NCI-H1092 treated with DMSO at 0.1 percent for 48 hours (cell line): ENCODE data around the gene AMELX.
A peak's percentile ranks its signal among the peaks of the same experiment; 100 is the strongest.

Experiments
- DNase-seq: peaks from one replicate; lab custom pipeline; 2025; lab: John Stamatoyannopoulos, UW

Gene AMELX

DNA sequence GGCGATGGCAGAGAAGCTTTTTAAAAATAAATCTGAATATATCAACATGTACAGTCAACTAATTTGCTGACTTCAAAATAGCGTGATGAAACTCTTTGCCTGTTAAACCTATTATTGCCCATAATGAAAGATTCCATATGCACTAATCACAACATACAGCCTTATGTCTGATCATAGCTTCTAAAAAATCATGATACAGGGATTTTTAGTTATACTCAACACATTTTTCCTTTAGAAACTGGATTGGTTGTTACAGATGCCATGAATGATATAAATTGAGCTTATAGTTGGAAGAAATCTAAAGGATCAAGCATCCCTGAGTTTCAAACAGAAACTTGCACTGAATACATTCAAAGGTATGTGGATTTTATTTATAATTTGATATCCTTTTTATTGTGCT lies at the start of gene AMELX:
Gene AMELX (plus strand): TSS at position 301 of the 400 bp plus-strand sequence. CDS start 1,376 bp downstream, outside the sequence.
- no peak for DNase-seq

- DNase-seq: no peak
Measured at GRCh38 chrX:11244636-11245035, 48.6 kb upstream of the AMELX start.

- DNase-seq: no peak
Measured at GRCh38 chrX:11254417-11255109, 38.6 kb upstream of the AMELX start.

DNA sequence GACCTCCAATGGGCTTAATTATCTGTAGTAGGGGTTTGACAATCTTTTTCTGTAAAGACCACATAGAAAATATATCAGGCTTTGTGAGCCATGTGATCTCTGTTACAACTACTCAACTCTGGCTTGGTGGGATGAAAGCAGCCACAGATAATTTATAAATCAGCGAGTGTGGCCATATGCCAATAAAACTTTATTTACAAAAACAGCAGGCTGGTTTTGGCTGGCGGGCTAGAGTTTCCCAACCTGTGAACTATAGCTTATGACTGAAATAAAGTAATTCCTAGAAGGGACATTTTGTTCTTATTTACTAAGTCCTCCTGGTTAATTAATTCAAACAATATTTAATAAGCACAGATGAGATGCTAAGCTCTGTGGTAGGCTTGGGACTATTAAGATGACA lies 35.9 kb upstream of the AMELX start:
- no peak for DNase-seq

DNA sequence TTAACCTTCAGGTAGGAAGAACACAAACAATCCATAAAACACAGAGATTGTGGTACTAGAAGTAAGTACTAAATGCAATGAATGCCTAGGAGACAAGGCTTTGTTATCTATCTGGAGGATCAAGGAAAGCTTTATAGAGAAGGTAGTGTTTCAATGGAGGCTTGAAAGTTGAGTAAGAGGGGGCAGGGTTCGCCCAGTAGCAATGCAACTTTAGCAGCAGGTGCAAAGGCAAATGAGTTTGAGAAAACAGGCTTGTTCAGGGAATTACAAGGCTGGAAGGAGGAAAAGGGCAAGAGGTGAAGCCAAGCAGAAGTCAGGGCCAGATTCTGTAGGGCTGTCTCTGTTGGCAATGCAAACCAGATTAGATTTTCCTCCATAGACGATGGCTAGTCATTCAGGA lies 35.5 kb upstream of the AMELX start:
- DNase-seq: no peak

- no peak for DNase-seq
Measured at GRCh38 chrX:11259437-11259836, 33.8 kb upstream of the AMELX start.

DNA sequence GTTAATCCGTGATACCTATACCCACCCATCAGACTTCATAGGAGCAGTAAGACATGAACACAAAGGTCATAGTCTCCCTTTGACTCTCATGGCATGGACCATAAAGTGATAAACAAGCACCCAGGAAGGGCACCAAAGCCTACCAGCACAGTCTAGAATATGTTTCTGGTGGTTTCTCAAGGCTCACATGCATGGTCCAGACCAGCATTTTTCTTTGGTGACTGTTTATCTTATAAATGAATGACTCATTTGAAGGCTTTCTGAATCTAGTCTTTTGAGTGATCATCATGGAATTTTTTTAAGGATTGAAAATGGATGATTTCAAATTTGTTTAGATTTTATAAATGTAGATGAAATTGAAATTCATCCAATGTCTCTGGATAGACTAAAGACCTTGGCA lies 32.0 kb upstream of the AMELX start:
- DNase-seq: no peak

GRCh38 chrX:11264925-11265324 lies 28.3 kb upstream of the AMELX start:
- DNase-seq: no peak

DNA sequence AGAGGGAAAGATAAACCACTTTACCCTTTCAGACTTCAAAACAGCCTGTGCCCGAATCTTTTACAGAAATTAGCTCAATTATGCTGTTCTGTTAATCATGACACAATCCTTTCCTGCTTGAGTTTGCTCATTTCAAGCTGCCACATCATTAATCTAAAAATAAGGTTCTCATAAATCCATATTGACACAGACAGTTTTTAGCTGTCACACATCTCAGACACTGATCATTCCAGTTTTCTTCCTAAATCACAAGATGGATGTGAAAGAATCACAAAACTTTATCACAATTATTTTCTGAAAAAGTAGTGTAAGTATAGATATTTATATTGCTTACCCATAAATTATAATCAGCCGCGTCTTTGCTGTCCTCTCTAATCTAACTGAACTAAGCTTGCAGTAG lies 27.9 kb upstream of the AMELX start:
- DNase-seq: no peak

DNA sequence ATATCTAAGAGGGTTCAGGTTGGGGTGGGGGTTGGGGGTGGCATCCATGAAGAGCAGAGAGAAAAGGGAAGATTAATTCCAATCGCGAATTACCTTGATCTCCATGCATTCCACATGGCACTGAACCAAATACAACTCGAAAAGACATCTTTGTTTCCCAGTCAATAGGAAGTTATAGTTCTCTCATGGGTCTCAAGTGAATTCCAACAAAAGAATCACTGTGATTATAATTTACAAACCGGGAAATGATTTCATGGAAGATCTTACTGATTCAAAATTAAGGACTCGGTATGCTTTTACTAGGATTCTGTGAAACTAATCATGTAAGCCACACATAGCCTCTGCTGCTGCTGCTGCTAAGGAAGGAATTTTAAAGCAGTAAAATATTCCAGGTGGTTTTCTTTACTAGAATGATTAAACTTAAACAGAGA lies 26.6 kb upstream of the AMELX start:
- no peak for DNase-seq

DNA sequence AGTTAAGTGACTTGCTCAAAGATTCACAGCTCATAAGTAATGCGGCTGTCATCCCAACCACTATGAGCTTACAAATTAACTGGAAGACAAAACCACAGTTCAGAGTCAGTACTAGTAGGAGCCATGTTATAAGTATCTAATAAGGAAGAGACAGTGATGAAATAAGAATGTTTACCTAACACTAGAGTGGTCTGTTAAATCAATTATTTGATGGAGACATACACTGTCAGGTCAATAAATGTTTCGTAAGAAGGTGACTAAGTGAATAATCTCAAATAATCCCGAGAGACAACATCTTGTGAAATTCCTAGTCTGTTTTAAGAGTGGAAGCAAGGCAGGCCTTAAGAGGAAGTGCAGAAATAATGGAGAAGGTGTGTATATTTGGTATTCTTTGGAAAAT lies 25.8 kb upstream of the AMELX start:
- no peak for DNase-seq

GRCh38 chrX:11269006-11269405 lies 24.2 kb upstream of the AMELX start:
- no peak for DNase-seq

GRCh38 chrX:11269996-11270395 lies 23.2 kb upstream of the AMELX start:
- DNase-seq: no peak

- no peak for DNase-seq
Measured at GRCh38 chrX:11272290-11272689, 20.9 kb upstream of the AMELX start.

DNA sequence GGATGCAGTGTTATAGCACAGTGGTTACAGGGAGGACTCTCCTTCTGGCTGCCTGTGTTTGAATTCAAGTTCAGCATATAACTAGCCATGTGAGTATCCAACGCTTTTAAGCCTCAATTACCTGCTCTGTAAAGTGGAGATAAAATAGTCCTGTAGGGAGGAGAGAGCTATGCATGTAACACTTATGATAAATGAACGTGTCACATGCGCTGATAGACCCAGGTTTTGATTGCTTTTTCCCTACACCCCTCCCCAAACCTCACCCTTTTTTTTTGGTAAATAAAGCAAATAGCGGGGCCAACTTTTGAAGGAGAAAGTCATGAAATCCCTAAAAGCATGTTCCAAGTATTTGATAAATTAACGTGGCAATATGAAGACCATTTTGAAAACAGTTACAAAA lies 20.4 kb upstream of the AMELX start:
- DNase-seq: no peak

DNA sequence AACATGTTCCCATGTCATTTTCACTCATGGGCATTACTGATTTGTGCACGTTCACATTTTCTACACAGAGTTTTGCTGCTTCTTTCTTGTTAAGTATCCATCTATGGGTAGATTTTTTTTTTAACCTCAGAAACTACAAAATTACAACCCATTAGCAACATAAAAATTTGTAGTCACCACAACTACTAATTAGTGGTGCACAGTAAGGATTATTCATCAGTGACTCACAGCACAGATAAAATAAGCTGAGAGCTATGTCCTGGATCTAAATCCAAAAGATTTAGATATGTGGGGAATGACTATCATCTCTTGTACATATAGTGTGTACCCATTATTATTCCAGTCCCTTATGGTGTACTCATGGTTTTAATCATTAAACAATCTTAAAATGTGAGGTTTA lies 19.7 kb upstream of the AMELX start:
- no peak for DNase-seq

DNA sequence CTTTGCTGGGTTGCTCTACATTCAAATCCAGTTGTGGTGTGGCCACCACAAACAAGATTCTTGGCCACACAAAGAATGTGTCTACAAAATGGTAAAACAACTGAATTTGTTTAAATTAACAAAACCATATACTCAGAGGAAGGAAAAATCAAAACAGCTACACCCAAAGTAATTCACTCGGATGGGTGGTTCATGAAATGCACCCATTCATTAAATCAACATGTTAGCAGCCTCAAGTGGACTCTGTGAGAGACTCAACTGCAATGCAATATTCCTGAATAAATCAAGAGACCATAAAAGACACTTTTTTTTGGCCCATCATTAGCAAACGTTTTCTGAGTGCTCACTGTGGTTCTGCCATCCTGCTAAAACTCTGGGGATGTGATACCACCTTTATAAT lies 11.2 kb upstream of the AMELX start:
- no peak for DNase-seq

DNA sequence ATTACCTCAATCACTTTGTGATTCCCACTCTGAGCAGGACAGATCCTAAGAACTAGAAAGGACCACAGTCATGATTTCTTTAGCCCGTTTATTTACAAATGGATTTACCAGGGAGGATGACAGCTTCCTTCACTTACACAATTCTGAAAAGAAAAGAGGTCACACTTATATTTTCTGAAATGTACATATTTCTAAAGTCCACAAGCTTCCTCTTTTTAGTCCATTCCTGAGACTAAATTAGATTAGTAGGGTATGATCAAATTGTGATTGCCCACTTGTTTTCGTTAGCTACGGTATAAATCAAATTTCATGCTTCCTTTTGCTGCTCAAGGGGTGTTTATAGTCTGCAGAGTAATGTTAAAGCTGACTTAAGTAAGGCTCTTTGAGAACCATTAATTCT lies 7.6 kb upstream of the AMELX start:
- DNase-seq: no peak

- DNase-seq: no peak
Measured at GRCh38 chrX:11287505-11287904, 5.7 kb upstream of the AMELX start.

DNA sequence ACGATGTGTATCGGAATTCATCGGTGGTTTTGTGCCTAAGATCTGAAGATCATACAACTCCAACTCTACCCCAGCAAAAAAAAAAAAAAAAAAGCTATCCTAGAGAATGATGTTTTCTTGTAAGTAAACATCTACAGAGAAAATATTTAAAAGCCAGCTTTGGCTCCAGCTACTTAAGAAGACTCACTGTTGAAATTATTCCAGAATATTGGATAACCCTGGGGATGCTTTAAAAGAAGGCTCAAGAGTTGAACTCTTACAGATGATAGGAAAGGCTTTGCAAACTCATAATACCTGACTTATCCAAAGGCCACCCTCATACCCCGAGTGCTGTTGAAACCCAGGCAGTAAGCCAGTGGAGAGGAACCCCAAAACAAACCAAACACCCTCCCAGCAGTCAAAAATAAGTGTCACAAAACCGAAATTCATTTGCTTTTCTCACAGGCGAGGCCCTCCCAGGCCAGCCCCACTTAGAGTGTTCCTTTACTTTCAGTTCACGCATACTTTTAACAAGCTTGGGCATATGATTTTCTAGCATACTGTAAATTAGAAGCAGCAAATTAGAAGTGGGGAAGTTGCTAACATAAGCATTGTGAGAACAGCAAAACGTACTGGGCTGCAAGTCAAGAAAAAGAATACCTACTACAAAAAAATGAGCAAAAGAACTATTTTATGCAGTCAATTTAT lies 2.7 kb upstream of the AMELX start:
- DNase-seq: no peak

DNA sequence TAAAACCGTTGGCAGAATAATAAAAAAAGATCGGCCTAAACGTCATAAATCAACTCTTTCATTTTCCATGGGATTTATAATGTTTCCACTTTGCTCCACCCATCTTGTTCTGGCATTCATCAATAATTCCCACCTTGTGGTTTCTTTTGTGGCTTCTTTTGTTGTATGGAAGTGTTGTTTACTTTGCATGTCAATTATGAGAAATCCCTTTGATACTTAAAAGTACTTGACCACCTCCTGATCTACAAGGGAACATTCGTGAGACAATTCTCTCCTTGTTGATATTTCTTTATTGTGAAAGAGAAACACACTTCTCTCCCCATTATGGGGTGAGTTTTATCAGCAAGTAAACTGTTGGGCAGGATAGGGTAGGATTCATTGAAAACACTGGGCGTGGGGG lies 2.8 kb downstream of the AMELX start:
- peak; percentile 24 for DNase-seq

- DNase-seq: no peak
Measured at GRCh38 chrX:11298600-11298999, 5.4 kb downstream of the AMELX start.

DNA sequence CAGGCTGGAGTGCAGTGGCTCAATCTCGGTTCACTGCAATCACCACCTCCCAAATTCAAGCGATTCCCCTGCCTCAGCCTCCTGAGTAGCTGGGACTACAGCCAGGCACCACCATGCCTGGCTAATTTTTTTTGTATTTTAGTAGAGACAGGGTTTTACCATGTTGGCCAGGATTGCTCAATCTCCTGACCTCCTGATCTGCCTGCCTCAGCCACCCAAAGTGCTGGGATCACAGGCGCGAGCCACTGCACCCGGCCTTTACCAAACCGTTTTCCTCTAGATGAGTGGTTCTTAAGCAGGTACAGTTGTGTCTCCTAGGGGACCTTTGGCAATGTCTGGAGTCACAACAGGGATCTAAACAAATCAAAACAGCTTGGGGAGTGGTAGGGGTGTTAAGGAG lies 11.6 kb downstream of the AMELX start:
- DNase-seq: no peak

DNA sequence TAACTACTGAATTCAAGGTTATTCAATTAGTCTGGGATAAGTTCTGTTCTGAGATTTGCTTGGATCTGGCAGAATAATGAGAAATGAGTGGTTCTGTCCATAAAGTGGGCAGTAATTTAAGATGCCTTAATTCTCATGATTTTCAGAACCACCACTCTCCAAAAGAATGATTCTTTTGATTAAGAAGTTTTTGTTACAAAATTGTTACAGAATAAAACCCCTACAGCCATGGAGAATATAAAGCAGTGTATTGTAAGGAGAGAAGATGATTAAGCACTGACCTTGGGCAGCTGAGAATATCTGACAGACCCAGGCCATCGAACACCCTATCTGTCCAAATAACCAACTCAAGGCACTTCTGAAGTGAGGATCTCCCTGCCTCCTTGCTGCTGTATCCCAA lies 12.4 kb downstream of the AMELX start:
- DNase-seq: no peak
